ENCODE data around the gene STOX2.

- TF ChIP-seq EZH2 (IDR thresholded peaks at IDR 0.05; ENCODE audit: borderline replicate concordance, insufficient read depth, low read length, poor library complexity, severe bottlenecking), result no peak
- no peak for TF ChIP-seq CTCF (IDR thresholded peaks at IDR 0.05; ENCODE audit: poor library complexity, severe bottlenecking)
- TF ChIP-seq EP300 (conservative IDR thresholded peaks at IDR 0.05; ENCODE audit: poor library complexity, severe bottlenecking), result no peak
- TF ChIP-seq REST (IDR thresholded peaks at IDR 0.05; ENCODE audit: borderline replicate concordance), result no peak
- TF ChIP-seq SMC3 (conservative IDR thresholded peaks at IDR 0.05; ENCODE audit: poor library complexity), result no peak
- no peak for TF ChIP-seq MXI1 (conservative IDR thresholded peaks at IDR 0.05; ENCODE audit: poor library complexity, severe bottlenecking)
- TF ChIP-seq RAD21 (conservative IDR thresholded peaks at IDR 0.05), result no peak
- TF ChIP-seq TAF1 (IDR thresholded peaks at IDR 0.05; ENCODE audit: low read depth), result no peak
- no peak for TF ChIP-seq POLR2AphosphoS5 (IDR thresholded peaks at IDR 0.05)
Observed at GRCh38 chr4:184066584-184067300, 161.6 kb downstream of the STOX2 start.

All from neural cell (in vitro differentiated cells).